Measurements from ENCODE around the gene USP49.

USP49 gene

GRCh38 chr6:41746107-41746506 lies 149.1 kb downstream of the USP49 start:
- Histone ChIP-seq H3K36me3 (ENCODE audit: control insufficient read depth in 2 of 2, insufficient read depth in 1 of 2, low read length in 2 of 2) (no peaks in the 10 kb centered on the region), H3K4me3 (ENCODE audit: low read depth, low read length) (no peak overlapping the region), H3K9me3 (ENCODE audit: control insufficient read depth, insufficient read depth, low read depth, low read length) (no peaks in the 10 kb centered on the region), H3K4me1 (ENCODE audit: control insufficient read depth, insufficient read depth, low read length) (no peaks in the 10 kb centered on the region), H3K27ac (ENCODE audit: extremely low read depth, low read depth, low read length) (no peak overlapping the region)
- ChIA-PET CTCF (interaction anchor here (0.6 to 0.8 kb wide), 3 partner anchors 23 to 541 kb away, joined by 3 to 5 read pairs (median 4); no protein-coding TSS in a partner anchor), POLR2A (interaction anchor here (0.8 kb wide), 1 partner anchor 12 kb away, joined by 4 read pairs; no protein-coding TSS in a partner anchor)
- TF ChIP-seq BCL6B (tag by site-specific recombination; IDR thresholded peaks at IDR 0.05) (no peak), TSHZ1 (tag by site-specific recombination; IDR thresholded peaks at IDR 0.05; ENCODE audit: borderline replicate concordance) (no peak), GLIS1 (tag by site-specific recombination; IDR thresholded peaks at IDR 0.05) (no peak), HIC1 (tag by site-specific recombination; IDR thresholded peaks at IDR 0.05) (no peak), ZNF211 (tag by site-specific recombination; IDR thresholded peaks at IDR 0.05; ENCODE audit: low read depth) (no peak), REST (tag by site-specific recombination; IDR thresholded peaks at IDR 0.05) (no peak), ZNF488 (tag by site-specific recombination; IDR thresholded peaks at IDR 0.05) (no peak), ZNF2 (tag by site-specific recombination; IDR thresholded peaks at IDR 0.05) (no peak), YY2 (tag by site-specific recombination; IDR thresholded peaks at IDR 0.05) (no peak), ZNF37A (tag by site-specific recombination; IDR thresholded peaks at IDR 0.05) (no peak), SP2 (tag by site-specific recombination; IDR thresholded peaks at IDR 0.05) (no peak), ZNF202 (tag by site-specific recombination; IDR thresholded peaks at IDR 0.05; ENCODE audit: borderline replicate concordance) (no peak), IKZF3 (tag by site-specific recombination; IDR thresholded peaks at IDR 0.05) (no peak), ZNF18 (tag by site-specific recombination; IDR thresholded peaks at IDR 0.05) (no peak), ZNF10 (tag by site-specific recombination; IDR thresholded peaks at IDR 0.05) (no peak), ZNF214 (tag by site-specific recombination; IDR thresholded peaks at IDR 0.05; ENCODE audit: borderline replicate concordance) (no peak), ZNF555 (tag by site-specific recombination; conservative IDR thresholded peaks at IDR 0.05) (no peak), ZNF292 (tag by site-specific recombination; IDR thresholded peaks at IDR 0.05; ENCODE audit: borderline replicate concordance, low read depth) (no peak)
- TF ChIP-seq, protein P1, sequence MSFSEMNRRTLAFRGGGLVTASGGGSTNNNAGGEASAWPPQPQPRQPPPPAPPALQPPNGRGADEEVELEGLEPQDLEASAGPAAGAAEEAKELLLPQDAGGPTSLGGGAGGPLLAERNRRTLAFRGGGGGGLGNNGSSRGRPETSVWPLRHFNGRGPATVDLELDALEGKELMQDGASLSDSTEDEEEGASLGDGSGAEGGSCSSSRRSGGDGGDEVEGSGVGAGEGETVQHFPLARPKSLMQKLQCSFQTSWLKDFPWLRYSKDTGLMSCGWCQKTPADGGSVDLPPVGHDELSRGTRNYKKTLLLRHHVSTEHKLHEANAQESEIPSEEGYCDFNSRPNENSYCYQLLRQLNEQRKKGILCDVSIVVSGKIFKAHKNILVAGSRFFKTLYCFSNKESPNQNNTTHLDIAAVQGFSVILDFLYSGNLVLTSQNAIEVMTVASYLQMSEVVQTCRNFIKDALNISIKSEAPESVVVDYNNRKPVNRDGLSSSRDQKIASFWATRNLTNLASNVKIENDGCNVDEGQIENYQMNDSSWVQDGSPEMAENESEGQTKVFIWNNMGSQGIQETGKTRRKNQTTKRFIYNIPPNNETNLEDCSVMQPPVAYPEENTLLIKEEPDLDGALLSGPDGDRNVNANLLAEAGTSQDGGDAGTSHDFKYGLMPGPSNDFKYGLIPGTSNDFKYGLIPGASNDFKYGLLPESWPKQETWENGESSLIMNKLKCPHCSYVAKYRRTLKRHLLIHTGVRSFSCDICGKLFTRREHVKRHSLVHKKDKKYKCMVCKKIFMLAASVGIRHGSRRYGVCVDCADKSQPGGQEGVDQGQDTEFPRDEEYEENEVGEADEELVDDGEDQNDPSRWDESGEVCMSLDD (tag by site-specific recombination; IDR thresholded peaks at IDR 0.05) = no peak

Measured in HEK293 (cell line).